Stimulated activated CD8-positive, alpha-beta memory T cell treated with anti-CD3 and anti-CD28 coated beads, Interleukin-2, amount 100 ng/mL, for 1 hour (primary cell): ENCODE data around the gene COX14.
"Not testable (repeated sequence)": the region's sequence is repeated elsewhere in the genome, so short reads cannot be mapped to it uniquely, and the experiment has no call there.

Source experiments
- DNase-seq, 2 donors: peaks; one replicate each; pipeline ENCODE4 v3.0.0-alpha.2; 2020; ENCODE audit warnings: low read depth in 2 of 2

COX14 gene

GRCh38 chr12:50154947-50155346, 42.9 kb downstream of the COX14 start:
- DNase-seq: not testable (repeated sequence)

DNA sequence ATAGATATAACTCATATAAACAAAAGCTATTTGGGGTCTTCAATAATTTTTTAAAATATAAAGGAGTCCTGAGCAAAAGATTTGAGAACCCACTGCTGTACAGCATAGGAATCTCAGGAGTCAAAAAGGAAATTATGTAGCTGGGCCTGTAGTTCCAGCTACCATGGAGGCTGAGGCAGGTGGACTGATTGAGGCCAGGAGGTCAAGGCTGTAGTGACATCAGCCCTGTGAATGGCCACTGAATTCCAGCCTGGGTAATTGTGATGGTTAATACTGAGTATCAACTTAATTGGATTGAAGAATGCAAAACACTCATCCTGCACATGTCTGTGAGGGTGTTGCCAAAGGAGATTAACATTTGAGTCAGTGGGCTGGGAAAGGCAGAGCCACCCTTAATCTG, 44.6 kb downstream of the COX14 start:
- DNase-seq: no peak

DNA sequence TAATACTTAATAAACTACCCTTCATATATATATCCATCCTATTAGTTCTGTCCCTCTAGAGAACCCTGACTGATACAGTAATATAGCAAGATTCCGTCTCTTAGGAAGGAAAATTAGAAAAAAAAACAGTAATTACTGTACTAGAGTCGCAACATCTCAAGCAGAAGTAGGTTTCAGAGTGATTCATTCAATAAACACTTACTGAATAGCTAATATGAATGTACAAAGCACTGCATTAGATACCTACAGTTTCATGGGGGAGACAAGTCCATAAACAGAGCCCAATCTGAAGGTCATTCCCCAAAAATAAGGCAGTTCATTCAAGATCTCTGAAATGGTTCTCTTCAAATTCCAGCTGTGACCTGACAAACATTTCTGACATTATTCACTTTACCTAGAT, 45.2 kb downstream of the COX14 start:
- DNase-seq: no peak

GRCh38 chr12:50160643-50161042, 48.6 kb downstream of the COX14 start:
- DNase-seq: no peak

DNA sequence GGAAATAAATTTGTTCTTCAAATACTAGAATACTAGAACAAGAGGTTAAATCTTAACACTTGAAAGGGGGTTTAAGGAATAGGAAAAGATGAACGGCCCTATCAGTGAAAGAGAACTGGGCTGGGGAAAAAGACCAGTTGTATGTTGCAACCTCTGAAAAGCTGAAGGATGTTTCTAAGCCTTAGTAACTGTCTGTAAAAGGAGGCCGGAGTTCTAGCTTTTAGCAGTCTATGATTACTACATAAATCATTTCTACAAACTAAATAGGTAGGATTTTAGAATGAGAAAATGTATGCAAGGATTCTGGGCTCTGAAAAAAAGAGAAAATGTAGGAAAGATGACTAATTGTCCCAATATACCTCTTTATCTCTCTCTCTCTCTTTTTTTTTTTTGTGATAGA, 50.2 kb downstream of the COX14 start:
- no peak for DNase-seq

DNA sequence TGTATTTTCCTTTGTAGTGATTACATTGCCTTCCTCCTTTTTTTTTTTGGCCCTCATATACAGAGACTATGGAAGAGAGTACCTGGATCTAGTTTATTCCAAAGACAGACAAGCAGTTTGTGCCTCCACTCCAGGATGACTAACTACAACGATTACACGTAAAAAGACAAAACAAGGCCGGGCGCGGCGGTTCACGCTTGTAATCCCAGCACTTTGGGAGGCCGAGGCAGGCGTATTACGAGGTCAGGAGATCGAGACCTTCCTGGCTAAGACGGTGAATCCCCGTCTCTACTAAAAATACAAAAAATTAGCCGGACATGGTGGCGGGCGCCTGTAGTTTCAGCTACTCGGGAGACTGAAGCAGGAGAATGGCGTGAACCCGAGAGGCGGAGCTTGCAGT, 52.9 kb downstream of the COX14 start:
- no peak for DNase-seq

DNA sequence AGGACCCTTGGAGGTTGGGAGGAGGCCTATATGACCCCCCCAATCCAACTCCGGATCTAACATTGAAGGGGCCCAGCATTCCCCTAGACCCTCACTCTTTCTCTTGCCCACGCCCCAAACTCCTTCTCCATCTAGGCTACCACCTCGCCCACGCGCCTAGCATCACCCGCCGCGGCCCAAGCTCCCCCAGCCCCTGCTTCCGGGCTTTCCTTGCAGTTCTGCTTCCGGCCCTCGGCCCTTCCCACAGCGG, 54.7 kb downstream of the COX14 start:
- DNase-seq: peak in 1 of 2 donors; percentile 8

- DNase-seq: peak; percentile 90 to 94
These were observed 55.2 kb downstream of the COX14 start, which contains the start of gene CERS5 for GRCh38 chr12:50167049-50167828. Gene CERS5 (minus strand): TSS chr12:50167369. CDS start chr12:50167297, 72 bp downstream.
